Neural progenitor cell (in vitro differentiated cells): Measurements from ENCODE around the gene NINJ2. TPM values are rescaled to one million over a fixed set of nuclear protein-coding genes. Genes with fewer than 3 reads are reported as not detected.

Experiments
- DNase-seq: peaks from one replicate; pipeline ENCODE4 v3.0.0-alpha.2; 2016; ENCODE audit warnings: low spot score
- H2AFZ ChIP-seq: fragments of 200-600 bp; sonication (generic); replicated peaks from 2 replicates; pipeline ENCODE4 v1.6.1; 2016; ENCODE audit warnings: antibody characterized with exemption
- H3F3A ChIP-seq: fragments of 200-600 bp; sonication (generic); 2 replicates; pipeline ENCODE4 v1.6.1; 2016; ENCODE audit warnings: antibody characterized with exemption, low read depth
- H3K27ac ChIP-seq: fragments of 200-600 bp; sonication (generic); 2 replicates; pipeline ENCODE4 v1.5.1; 2016; ENCODE audit warnings: mild to moderate bottlenecking
- H3K27me3 ChIP-seq: fragments of 200-600 bp; sonication (generic); 2 replicates; pipeline ENCODE4 v1.6.1; 2016; ENCODE audit warnings: mild to moderate bottlenecking, moderate library complexity
- H3K36me3 ChIP-seq: fragments of 200-600 bp; sonication (generic); 2 replicates; pipeline ENCODE4 v1.5.1; 2016
- H3K4me1 ChIP-seq: fragments of 200-600 bp; sonication (generic); 2 replicates; pipeline ENCODE4 v1.6.1; 2016; ENCODE audit warnings: mixed run types
- H3K4me2 ChIP-seq: fragments of 200-600 bp; sonication (generic); 2 replicates; pipeline ENCODE4 v1.6.1; 2016
- H3K4me3 ChIP-seq: fragments of 200-600 bp; sonication (generic); 2 replicates; pipeline ENCODE4 v1.5.1; 2016
- H3K79me2 ChIP-seq: fragments of 200-600 bp; sonication (generic); 2 replicates; pipeline ENCODE4 v1.6.1; 2016; ENCODE audit warnings: low read depth
- H3K9ac ChIP-seq: fragments of 200-600 bp; sonication (generic); 2 replicates; pipeline ENCODE4 v1.6.1; 2016
- H3K9me3 ChIP-seq: fragments of 200-600 bp; sonication (generic); 2 replicates; pipeline ENCODE4 v1.5.1; 2016; ENCODE audit warnings: low read depth
- H4K20me1 ChIP-seq: fragments of 200-600 bp; sonication (generic); 2 replicates; pipeline ENCODE4 v1.6.1; 2016; ENCODE audit warnings: low read depth
- H3K27ac Mint-ChIP-seq: 3 replicates; pipeline ENCODE4 v1.8.0; 2021; ENCODE audit warnings: mixed read lengths
- H3K27me3 Mint-ChIP-seq: 2 replicates; pipeline ENCODE4 v1.8.0; 2022; ENCODE audit warnings: low read depth, mild to moderate bottlenecking, inconsistent platforms, moderate library complexity, mixed read lengths; ENCODE audit not compliant: insufficient read depth
- H3K36me3 Mint-ChIP-seq: 3 replicates; pipeline ENCODE4 v1.8.0; 2021; ENCODE audit warnings: mixed read lengths
- H3K4me1 Mint-ChIP-seq: 3 replicates; pipeline ENCODE4 v1.8.0; 2021; ENCODE audit warnings: mixed read lengths
- H3K4me3 Mint-ChIP-seq: 3 replicates; pipeline ENCODE4 v1.8.0; 2021; ENCODE audit warnings: mild to moderate bottlenecking, moderate library complexity, mixed read lengths
- H3K9me3 Mint-ChIP-seq: 3 replicates; pipeline ENCODE4 v1.8.0; 2020; ENCODE audit warnings: mixed read lengths
- EZH2 ChIP-seq: fragments of 200-600 bp; sonication (generic); IDR thresholded peaks from 2 replicates; pipeline ENCODE4 v1.6.1; 2017; ENCODE audit warnings: antibody characterized with exemption, mild to moderate bottlenecking, moderate library complexity
- EZH2phosphoT487 ChIP-seq: fragments of 200-600 bp; sonication (generic); IDR thresholded peaks from 2 replicates; pipeline ENCODE4 v1.6.1; 2017; ENCODE audit warnings: antibody characterized with exemption
- small RNA-seq: library from RNA; depleted of rRNA; stranded (forward); fragments of <200 nt; gene quantifications from one replicate; pipeline ENCODE3, GENCODE V24; 2015
- total RNA-seq: library from RNA; depleted of rRNA; stranded (reverse); fragments of >200 nt; gene quantifications from 2 replicates; pipeline ENCODE4 v1.2.3, GENCODE V29; 2015; ENCODE audit warnings: low replicate concordance
- TF ChIP-seq, protein P1 (sequence below): fragments of 200-600 bp; sonication (generic); IDR thresholded peaks from 2 replicates; pipeline ENCODE4 v1.5.1; 2017; ENCODE audit warnings: antibody characterized with exemption, mild to moderate bottlenecking

NINJ2 gene
- total RNA-seq, 1 donor from 2014 or later = not detected

DNA sequence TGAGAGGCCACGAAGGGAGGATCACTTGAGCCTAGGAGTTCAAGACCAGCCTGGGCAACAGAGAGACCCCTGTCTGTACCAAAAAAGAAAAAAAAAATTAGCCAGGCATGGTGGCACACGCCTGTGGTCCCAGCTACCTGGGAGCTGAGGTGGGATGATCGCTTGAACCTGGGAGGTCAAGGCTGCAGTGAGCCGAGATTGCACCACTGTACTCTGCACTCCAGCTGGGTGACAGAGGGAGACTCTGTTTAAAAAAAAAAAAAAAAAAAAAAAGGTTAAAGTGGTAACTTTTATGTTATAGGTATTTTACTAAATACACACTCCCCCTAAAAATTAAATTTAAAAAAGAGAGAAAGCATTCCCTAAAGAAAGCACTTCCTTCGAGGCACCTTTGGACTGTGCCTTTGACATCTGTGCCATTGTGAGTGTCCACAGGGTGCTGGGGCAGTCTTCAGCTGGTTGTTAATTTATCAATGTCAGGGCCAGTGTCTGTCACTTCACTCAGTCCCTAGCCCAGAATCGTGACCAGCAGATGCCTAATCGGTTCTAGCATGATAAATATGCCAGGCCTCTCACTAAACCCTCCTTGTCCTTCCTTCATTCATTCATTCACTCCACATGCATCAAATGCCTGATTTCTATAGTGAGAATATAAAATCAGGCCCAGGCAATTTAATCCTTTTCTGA, 140.4 kb downstream of the NINJ2 start:
- no peak overlapping the region for H3K4me2 ChIP-seq
- no peaks in the 10 kb centered on the region for H3K9me3 ChIP-seq
- no peak overlapping the region for H3K4me3 Mint-ChIP-seq
- no peak for TF ChIP-seq EZH2phosphoT487
- TF ChIP-seq, protein P1, sequence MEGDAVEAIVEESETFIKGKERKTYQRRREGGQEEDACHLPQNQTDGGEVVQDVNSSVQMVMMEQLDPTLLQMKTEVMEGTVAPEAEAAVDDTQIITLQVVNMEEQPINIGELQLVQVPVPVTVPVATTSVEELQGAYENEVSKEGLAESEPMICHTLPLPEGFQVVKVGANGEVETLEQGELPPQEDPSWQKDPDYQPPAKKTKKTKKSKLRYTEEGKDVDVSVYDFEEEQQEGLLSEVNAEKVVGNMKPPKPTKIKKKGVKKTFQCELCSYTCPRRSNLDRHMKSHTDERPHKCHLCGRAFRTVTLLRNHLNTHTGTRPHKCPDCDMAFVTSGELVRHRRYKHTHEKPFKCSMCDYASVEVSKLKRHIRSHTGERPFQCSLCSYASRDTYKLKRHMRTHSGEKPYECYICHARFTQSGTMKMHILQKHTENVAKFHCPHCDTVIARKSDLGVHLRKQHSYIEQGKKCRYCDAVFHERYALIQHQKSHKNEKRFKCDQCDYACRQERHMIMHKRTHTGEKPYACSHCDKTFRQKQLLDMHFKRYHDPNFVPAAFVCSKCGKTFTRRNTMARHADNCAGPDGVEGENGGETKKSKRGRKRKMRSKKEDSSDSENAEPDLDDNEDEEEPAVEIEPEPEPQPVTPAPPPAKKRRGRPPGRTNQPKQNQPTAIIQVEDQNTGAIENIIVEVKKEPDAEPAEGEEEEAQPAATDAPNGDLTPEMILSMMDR = no peak
- no peak for TF ChIP-seq EZH2
- H3K27ac ChIP-seq = no peak overlapping the region
- H3K36me3 Mint-ChIP-seq = no peaks in the 10 kb centered on the region
- DNase-seq = no peak
- H3K36me3 ChIP-seq = no peaks in the 10 kb centered on the region
- H3K4me3 ChIP-seq = no peak overlapping the region
- H3K4me1 Mint-ChIP-seq = peaks cover 10% of the 10 kb centered on the region
- no peaks in the 10 kb centered on the region for H3K9me3 Mint-ChIP-seq
- H3K27me3 Mint-ChIP-seq = peaks cover 5% of the 10 kb centered on the region
- no peaks in the 10 kb centered on the region for H4K20me1 ChIP-seq
- H3K9ac ChIP-seq = no peak overlapping the region
- no peak overlapping the region for H3K27ac Mint-ChIP-seq
- no peak overlapping the region for H2AFZ ChIP-seq
- H3K4me1 ChIP-seq = peaks cover 17% of the 10 kb centered on the region
- H3K27me3 ChIP-seq = no peaks in the 10 kb centered on the region
- peaks cover 5% of the 10 kb centered on the region for H3K79me2 ChIP-seq
- H3F3A ChIP-seq = no peaks in the 10 kb centered on the region

DNA sequence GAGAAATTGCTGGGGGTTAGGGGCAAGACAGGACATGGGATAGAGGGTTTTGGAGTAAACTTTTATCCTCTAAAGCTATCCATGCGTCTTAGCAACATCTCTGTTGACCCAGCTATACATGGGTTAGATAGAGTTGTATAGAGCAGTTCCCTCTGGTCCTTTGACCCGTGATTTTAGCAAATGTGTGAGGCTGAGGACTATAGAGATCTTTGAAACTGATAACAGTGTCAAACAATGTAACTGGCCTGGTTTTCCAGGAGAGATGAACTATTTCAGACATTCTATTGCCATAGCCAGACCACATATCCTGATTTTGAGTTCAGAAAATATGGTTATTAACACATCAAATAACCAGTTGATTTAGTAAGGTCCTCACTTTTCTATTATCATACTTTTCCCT, 143.1 kb downstream of the NINJ2 start:
- no peaks in the 10 kb centered on the region for H3K9me3 ChIP-seq
- TF ChIP-seq, protein P1 = no peak
- TF ChIP-seq EZH2 (no peak), EZH2phosphoT487 (no peak)
- Mint-ChIP-seq H3K27ac (no peak overlapping the region), H3K27me3 (peaks cover 5% of the 10 kb centered on the region), H3K4me1 (peaks cover 10% of the 10 kb centered on the region), H3K36me3 (no peaks in the 10 kb centered on the region), H3K4me3 (no peak overlapping the region), H3K9me3 (no peaks in the 10 kb centered on the region)
- DNase-seq = no peak
- peaks cover 17% of the 10 kb centered on the region for H3K4me1 ChIP-seq
- no peak overlapping the region for H3K27ac ChIP-seq
- no peaks in the 10 kb centered on the region for H3K27me3 ChIP-seq
- H3K4me2 ChIP-seq = no peak overlapping the region
- no peak overlapping the region for H3K9ac ChIP-seq
- H3K4me3 ChIP-seq = no peak overlapping the region
- H2AFZ ChIP-seq = no peak overlapping the region
- peaks cover 5% of the 10 kb centered on the region for H3K79me2 ChIP-seq
- no peaks in the 10 kb centered on the region for H3F3A ChIP-seq
- no peaks in the 10 kb centered on the region for H3K36me3 ChIP-seq
- no peaks in the 10 kb centered on the region for H4K20me1 ChIP-seq

DNA sequence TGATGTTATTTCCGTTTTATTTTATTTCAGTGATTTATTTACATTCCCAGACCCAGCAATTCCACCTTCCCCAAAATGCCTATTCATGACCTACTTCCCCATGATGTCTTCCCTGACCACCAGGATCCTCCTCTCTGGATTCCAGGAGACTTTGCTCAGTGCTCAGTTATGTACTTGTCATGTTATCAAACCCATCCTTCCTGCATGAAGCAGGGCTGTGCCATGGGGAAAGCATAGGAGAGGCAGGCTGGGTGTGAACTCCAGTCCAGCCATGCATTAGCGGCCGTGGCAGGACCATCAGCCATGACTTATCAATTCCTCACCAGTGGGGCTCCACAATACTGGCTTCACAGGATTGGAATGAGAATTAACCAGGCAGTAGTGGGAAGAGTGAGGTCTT, 145.7 kb downstream of the NINJ2 start:
- Histone ChIP-seq H3K9me3 (no peaks in the 10 kb centered on the region), H3K27me3 (no peaks in the 10 kb centered on the region), H3K27ac (no peak overlapping the region), H3F3A (no peaks in the 10 kb centered on the region), H4K20me1 (no peaks in the 10 kb centered on the region), H3K4me1 (peaks cover 14% of the 10 kb centered on the region), H2AFZ (no peak overlapping the region), H3K9ac (no peak overlapping the region), H3K4me2 (no peak overlapping the region), H3K36me3 (no peaks in the 10 kb centered on the region), H3K79me2 (peaks cover 5% of the 10 kb centered on the region), H3K4me3 (no peak overlapping the region)
- no peak overlapping the region for H3K4me3 Mint-ChIP-seq
- no peak overlapping the region for H3K27ac Mint-ChIP-seq
- H3K9me3 Mint-ChIP-seq = peaks cover 14% of the 10 kb centered on the region
- H3K36me3 Mint-ChIP-seq = no peaks in the 10 kb centered on the region
- H3K27me3 Mint-ChIP-seq = peaks cover 5% of the 10 kb centered on the region
- peaks cover 4% of the 10 kb centered on the region for H3K4me1 Mint-ChIP-seq
- no peak for DNase-seq
- TF ChIP-seq, protein P1 = no peak
- TF ChIP-seq EZH2 = no peak
- TF ChIP-seq EZH2phosphoT487 = no peak

Small RNA genes within 50 kb of the gene (small RNA-seq; reads per million reads assigned to genes)
- gene RNU7-103P = not detected

Other genes starting within 250 kb of the NINJ2 start
- 29.0 and 30.8 TPM in 2 replicates for gene B4GALNT3, start 203.5 kb downstream of the NINJ2 start, total RNA-seq
- gene WNK1, start 89.1 kb upstream of the NINJ2 start, total RNA-seq = 66.3 and 73.1 TPM in 2 replicates